CD4-positive, alpha-beta memory T cell (primary cell): Measurements from ENCODE around the gene RNF14. TPM values are rescaled to one million over a fixed set of nuclear protein-coding genes. Genes with fewer than 3 reads are reported as not detected.

Experiments used
- CTCF ChIA-PET: fragments of 350-600 bp; sonication (Branson Sonifier 250); formaldehyde crosslinking; loops from one replicate; lab custom pipeline; 2021; ENCODE audit warnings: inconsistent platforms; ENCODE audit not compliant: partially characterized antibody; lab: Charles Lee
- POLR2A ChIA-PET: fragments of 350-600 bp; sonication (Branson Sonifier 250); formaldehyde crosslinking; loops from one replicate; lab custom pipeline; 2021; ENCODE audit not compliant: partially characterized antibody; lab: Charles Lee
- DNase-seq, 5 donors: peaks; one replicate each; pipeline versions ENCODE4 v3.0.0 to v3.0.0-alpha.2; 2020 to 2022; ENCODE audit warnings: mixed read lengths in 1 of 5
- H3K27ac ChIP-seq: one replicate; pipeline ENCODE4 v1.7.0; 2013; ENCODE audit warnings: low read depth, low read length
- H3K27me3 ChIP-seq: 2 replicates; pipeline ENCODE4 v1.7.0; 2013; ENCODE audit warnings: mild to moderate bottlenecking, low read length, moderate library complexity; ENCODE audit not compliant: insufficient read depth
- H3K36me3 ChIP-seq: 2 replicates; pipeline ENCODE4 v1.7.0; 2013; ENCODE audit warnings: mild to moderate bottlenecking, low read length, moderate library complexity; ENCODE audit not compliant: insufficient read depth
- H3K4me1 ChIP-seq: 2 replicates; pipeline ENCODE4 v1.7.0; 2013; ENCODE audit warnings: mild to moderate bottlenecking, low read length, moderate library complexity; ENCODE audit not compliant: insufficient read depth
- H3K4me3 ChIP-seq, 2 donors: one replicate each; pipeline ENCODE4 v1.7.0; 2013; ENCODE audit warnings: low read length in 2 of 2, mild to moderate bottlenecking in 1 of 2
- H3K9me3 ChIP-seq, 2 donors: one replicate each; pipeline ENCODE4 v1.7.0; 2013; ENCODE audit warnings: low read length in 2 of 2, control low read depth in 1 of 2; ENCODE audit not compliant: control insufficient read depth in 1 of 2
- H3K27ac Mint-ChIP-seq, 7 donors: one replicate each; pipeline ENCODE4 v1.8.0; 2020 to 2021; ENCODE audit warnings: mixed read lengths in 7 of 7, mild to moderate bottlenecking in 6 of 7, inconsistent platforms in 3 of 7, moderate library complexity in 3 of 7
- H3K27me3 Mint-ChIP-seq, 2 donors: one replicate each; pipeline ENCODE4 v1.8.0; 2020 to 2021; ENCODE audit warnings: mixed read lengths in 2 of 2
- H3K36me3 Mint-ChIP-seq, 2 donors: one replicate each; pipeline ENCODE4 v1.8.0; 2020 to 2021; ENCODE audit warnings: mixed read lengths in 2 of 2, inconsistent platforms in 1 of 2, mild to moderate bottlenecking in 1 of 2
- H3K4me1 Mint-ChIP-seq, 4 donors: one replicate each; pipeline ENCODE4 v1.8.0; 2020 to 2021; ENCODE audit warnings: mixed read lengths in 4 of 4, mild to moderate bottlenecking in 1 of 4
- H3K4me3 Mint-ChIP-seq, 8 donors: one replicate each; pipeline ENCODE4 v1.8.0; 2020 to 2021; ENCODE audit warnings: mixed read lengths in 8 of 8, mild to moderate bottlenecking in 7 of 8, moderate library complexity in 6 of 8, inconsistent platforms in 3 of 8
- H3K9me3 Mint-ChIP-seq, 8 donors: one replicate each; pipeline ENCODE4 v1.8.0; 2020 to 2021; ENCODE audit warnings: mixed read lengths in 8 of 8, mild to moderate bottlenecking in 5 of 8, inconsistent platforms in 3 of 8, moderate library complexity in 1 of 8
- intact Hi-C: fragments of 100-400 bp; cut with micrococcal nuclease; formaldehyde crosslinking; loops from one replicate; pipeline ENCODE4 v1.15.1; 2023
- polyA plus RNA-seq, 2 donors: library from polyadenylated mRNA; unstranded; fragments of 300-500 nt; fragmentation: Illumina TruSeq; gene quantifications; one replicate each; pipeline ENCODE4 v1.2.3, GENCODE V29; 2021
- total RNA-seq, 2 experiments: library from RNA; stranded (reverse); gene quantifications; one replicate each; pipeline ENCODE4 v1.2.3, GENCODE V29; 2021

Gene RNF14
- total and polyA plus RNA-seq, 4 experiments from 2014 or later = 35.4 to 52.0 (median 45.2) TPM

DNA sequence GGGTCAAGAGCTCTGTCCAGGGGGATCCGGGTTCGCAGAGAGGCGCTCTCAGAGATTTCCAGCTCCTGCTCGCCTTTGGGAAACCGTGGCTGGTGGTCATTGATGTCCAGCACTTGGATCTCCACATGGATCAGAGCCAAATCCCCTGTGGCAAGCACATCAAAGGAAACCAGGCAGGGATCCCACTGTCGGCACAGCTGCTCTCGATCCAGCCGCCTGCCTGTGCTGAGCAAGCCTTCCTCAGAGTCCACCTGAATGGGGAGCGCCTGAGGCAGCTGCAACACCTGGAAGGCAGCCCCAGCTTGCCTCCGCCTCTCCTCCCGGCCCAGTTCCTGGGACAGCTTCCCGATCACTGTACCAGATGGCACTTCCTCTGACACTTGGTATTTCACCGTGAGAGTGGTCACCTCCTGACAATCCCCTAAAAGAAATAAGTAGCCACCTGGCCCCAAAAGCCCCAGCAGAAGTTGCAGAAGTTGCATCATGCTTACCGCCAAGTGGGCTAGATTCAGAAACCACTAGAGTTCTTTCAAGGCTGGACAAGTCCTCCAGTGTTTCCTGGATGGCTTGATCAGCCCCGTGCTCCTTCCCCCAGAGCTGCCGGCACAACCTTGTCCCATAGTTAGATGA is 11.4 kb upstream of the RNF14 start:
- no peaks in the 10 kb centered on the region for H3K9me3 Mint-ChIP-seq

DNA sequence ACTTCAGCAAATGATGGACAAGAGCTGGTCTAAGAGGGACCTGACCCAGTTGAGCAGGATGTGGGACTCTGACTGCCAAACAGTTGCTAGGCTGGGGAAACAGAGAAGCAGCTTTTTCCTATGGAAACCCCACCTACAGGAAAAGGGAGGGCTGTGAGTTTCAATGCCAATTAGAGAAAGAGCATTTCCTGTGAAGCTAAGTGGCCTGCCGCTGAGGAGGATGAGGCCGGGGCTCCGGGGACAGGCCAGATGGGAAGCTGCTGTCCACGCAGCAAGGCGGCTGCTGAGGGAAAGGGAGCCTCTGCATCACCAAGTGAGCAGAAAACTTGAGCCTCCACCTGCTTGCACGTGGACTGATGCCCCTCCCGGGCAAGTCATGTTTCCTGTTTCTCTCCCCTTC is 10.8 kb upstream of the RNF14 start, which contains the start of gene PCDH12:
TSS of gene PCDH12 (minus strand) at position 90 of the 400 bp plus-strand sequence. CDS start 351 bp downstream, outside the sequence.
- no peak for DNase-seq
- H3K27ac ChIP-seq = no peak within 1 kb of the TSS
- H3K9me3 ChIP-seq = no peaks in the 10 kb centered on the region
- Mint-ChIP-seq H3K4me3 (peak within 1 kb of the TSS; percentile 50 to 79 (median 70)), H3K9me3 (no peaks in the 10 kb centered on the region), H3K27me3 (no peaks in the 10 kb centered on the region), H3K4me1 (peaks cover 28 to 52% (median 42%) of the 10 kb centered on the region in 4 donors), H3K27ac (peak within 1 kb of the TSS; percentile 11 to 83 (median 67)), H3K36me3 (peaks cover 0 to 4% of the 10 kb centered on the region in 2 donors)
- intact Hi-C loops = no loop called here
- peaks cover 45% of the 10 kb centered on the region for H3K4me1 ChIP-seq
- ChIA-PET CTCF (interaction anchor here (0.7 to 9.0 kb wide), 10 partner anchors 13 to 264 kb away, joined by 3 to 250 read pairs (median 6); partner anchors contain the start of genes DELE1, PCDH1 and RNF14), POLR2A (interaction anchor here (0.7 to 7.3 kb wide), 9 partner anchors 11 to 266 kb away, joined by 3 to 103 read pairs (median 10); partner anchors contain the start of genes DELE1 and RNF14)
- H3K27me3 ChIP-seq = no peaks in the 10 kb centered on the region
- H3K4me3 ChIP-seq = peak within 1 kb of the TSS in 1 of 2 donors; percentile 20
- H3K36me3 ChIP-seq = no peaks in the 10 kb centered on the region

More for the DNA sequence above, 11.4 kb upstream of the RNF14 start:
- peak overlapping the region in 5 of 7 donors; percentile 17 to 83 (median 61) for H3K27ac Mint-ChIP-seq
- peak overlapping the region in 5 of 8 donors; percentile 13 to 79 (median 65) for H3K4me3 Mint-ChIP-seq
- H3K4me3 ChIP-seq = peak overlapping the region in 1 of 2 donors; percentile 20
- no peak overlapping the region for H3K27ac ChIP-seq
- peaks cover 45% of the 10 kb centered on the region for H3K4me1 ChIP-seq
- POLR2A ChIA-PET = interaction anchor here (1.0 to 7.3 kb wide), 8 partner anchors 12 to 265 kb away, joined by 3 to 103 read pairs (median 12); partner anchors contain the start of genes DELE1 and RNF14
- no peaks in the 10 kb centered on the region for H3K36me3 ChIP-seq
- DNase-seq = no peak
- H3K9me3 ChIP-seq = no peaks in the 10 kb centered on the region
- peaks cover 0 to 4% of the 10 kb centered on the region in 2 donors for H3K36me3 Mint-ChIP-seq
- H3K27me3 Mint-ChIP-seq = no peaks in the 10 kb centered on the region
- CTCF ChIA-PET = interaction anchor here (0.9 to 9.0 kb wide), 10 partner anchors 13 to 264 kb away, joined by 3 to 250 read pairs (median 6); partner anchors contain the start of genes DELE1, PCDH1 and RNF14
- no peaks in the 10 kb centered on the region for H3K27me3 ChIP-seq
- intact Hi-C loops = no loop called here
- peaks cover 28 to 52% (median 42%) of the 10 kb centered on the region in 4 donors for H3K4me1 Mint-ChIP-seq

DNA sequence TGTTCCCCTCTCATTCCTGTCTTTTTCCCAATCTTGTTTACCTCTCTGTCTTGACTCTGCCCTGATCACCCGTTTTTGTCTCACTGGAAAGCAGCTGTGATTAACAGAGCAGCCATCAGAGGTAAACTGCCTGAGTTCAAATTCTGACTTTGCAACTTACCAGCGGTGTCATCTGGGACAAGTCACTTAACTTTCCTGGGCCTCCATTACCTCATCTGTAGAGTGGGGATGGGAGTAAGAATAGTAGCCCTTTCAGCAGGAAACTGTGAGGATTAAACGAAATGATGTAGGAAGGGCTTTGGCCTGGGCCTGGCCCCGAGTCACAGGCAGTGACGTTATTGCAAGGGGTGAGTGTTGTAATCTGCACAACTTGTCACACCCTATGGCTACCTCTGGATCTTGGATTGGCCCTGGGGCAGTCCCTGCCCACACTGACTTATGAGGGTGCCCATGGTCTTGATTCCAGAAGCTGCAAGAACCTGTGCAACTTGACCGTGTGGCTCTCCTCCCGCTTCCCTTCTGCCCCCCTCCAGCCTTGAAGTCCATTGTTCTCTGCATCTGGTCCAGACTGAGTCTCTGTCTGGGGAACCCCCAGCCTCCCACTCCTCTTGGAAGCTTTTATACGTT is 10.2 kb upstream of the RNF14 start:
- H3K36me3 Mint-ChIP-seq = peaks cover 0 to 4% of the 10 kb centered on the region in 2 donors
- POLR2A ChIA-PET = interaction anchor here (0.7 to 7.3 kb wide), 11 partner anchors 11 to 276 kb away, joined by 3 to 103 read pairs (median 14); partner anchors contain the start of genes ARAP3, DELE1, PCDH1 and RNF14
- H3K36me3 ChIP-seq = no peaks in the 10 kb centered on the region
- H3K4me1 Mint-ChIP-seq = peaks cover 28 to 52% (median 42%) of the 10 kb centered on the region in 4 donors
- no peak for DNase-seq
- peak overlapping the region; percentile 11 to 83 (median 48) for H3K27ac Mint-ChIP-seq
- no peaks in the 10 kb centered on the region for H3K9me3 Mint-ChIP-seq
- H3K4me1 ChIP-seq = peaks cover 45% of the 10 kb centered on the region
- no peaks in the 10 kb centered on the region for H3K27me3 ChIP-seq
- intact Hi-C loops = no loop called here
- H3K9me3 ChIP-seq = no peaks in the 10 kb centered on the region
- H3K27ac ChIP-seq = no peak overlapping the region
- CTCF ChIA-PET = interaction anchor here (0.7 to 9.0 kb wide), 13 partner anchors 12 to 265 kb away, joined by 3 to 250 read pairs (median 17); partner anchors contain the start of genes DELE1, PCDH1 and RNF14
- H3K4me3 Mint-ChIP-seq = peak overlapping the region; percentile 50 to 79 (median 70)
- peak overlapping the region in 1 of 2 donors; percentile 20 for H3K4me3 ChIP-seq
- H3K27me3 Mint-ChIP-seq = no peaks in the 10 kb centered on the region

DNA sequence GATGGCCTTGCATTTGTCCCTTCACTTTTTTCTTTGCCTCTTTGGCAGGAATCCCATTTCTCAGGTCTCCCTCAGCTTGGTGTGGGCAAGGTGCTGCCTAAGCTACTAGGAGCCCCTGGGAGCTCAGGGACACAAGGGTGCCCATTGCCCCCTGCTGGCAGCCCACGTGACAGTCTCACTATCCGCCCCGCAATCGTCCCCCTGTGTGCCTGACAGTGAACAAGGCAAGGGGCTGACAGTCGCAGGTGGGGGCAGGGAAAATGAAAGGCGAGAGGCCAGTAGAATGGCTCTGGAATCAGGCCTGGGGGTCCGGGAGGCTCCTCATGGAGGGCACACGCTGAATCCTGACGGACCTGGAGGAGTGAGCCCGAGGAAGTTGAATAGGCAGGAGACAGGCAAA is 8.9 kb upstream of the RNF14 start:
- peaks cover 28 to 45% (median 38%) of the 10 kb centered on the region in 4 donors for H3K4me1 Mint-ChIP-seq
- CTCF ChIA-PET = interaction anchor here (0.6 to 9.0 kb wide), 43 partner anchors 9 to 833 kb away, joined by 3 to 250 read pairs (median 7); partner anchors contain the start of genes DELE1, GNPDA1, NDFIP1 and PCDH1
- H3K4me3 Mint-ChIP-seq = peak overlapping the region in 4 of 8 donors; percentile 30 to 77 (median 58)
- H3K27me3 Mint-ChIP-seq = no peaks in the 10 kb centered on the region
- Histone ChIP-seq H3K9me3 (no peaks in the 10 kb centered on the region), H3K4me3 (no peak overlapping the region), H3K27ac (no peak overlapping the region), H3K27me3 (no peaks in the 10 kb centered on the region), H3K36me3 (no peaks in the 10 kb centered on the region), H3K4me1 (peaks cover 45% of the 10 kb centered on the region)
- H3K9me3 Mint-ChIP-seq = no peaks in the 10 kb centered on the region
- intact Hi-C loops = loop anchor here (1.0 kb wide), 6 partner anchors 37 to 295 kb away; partner anchors contain the start of gene DELE1
- peak overlapping the region in 6 of 7 donors; percentile 11 to 90 (median 49) for H3K27ac Mint-ChIP-seq
- DNase-seq = no peak
- peaks cover 0 to 4% of the 10 kb centered on the region in 2 donors for H3K36me3 Mint-ChIP-seq
- POLR2A ChIA-PET = interaction anchor here (0.6 to 7.3 kb wide), 23 partner anchors 9 to 324 kb away, joined by 3 to 103 read pairs (median 6); partner anchors contain the start of genes ARAP3, DELE1, FCHSD1 and GNPDA1

DNA sequence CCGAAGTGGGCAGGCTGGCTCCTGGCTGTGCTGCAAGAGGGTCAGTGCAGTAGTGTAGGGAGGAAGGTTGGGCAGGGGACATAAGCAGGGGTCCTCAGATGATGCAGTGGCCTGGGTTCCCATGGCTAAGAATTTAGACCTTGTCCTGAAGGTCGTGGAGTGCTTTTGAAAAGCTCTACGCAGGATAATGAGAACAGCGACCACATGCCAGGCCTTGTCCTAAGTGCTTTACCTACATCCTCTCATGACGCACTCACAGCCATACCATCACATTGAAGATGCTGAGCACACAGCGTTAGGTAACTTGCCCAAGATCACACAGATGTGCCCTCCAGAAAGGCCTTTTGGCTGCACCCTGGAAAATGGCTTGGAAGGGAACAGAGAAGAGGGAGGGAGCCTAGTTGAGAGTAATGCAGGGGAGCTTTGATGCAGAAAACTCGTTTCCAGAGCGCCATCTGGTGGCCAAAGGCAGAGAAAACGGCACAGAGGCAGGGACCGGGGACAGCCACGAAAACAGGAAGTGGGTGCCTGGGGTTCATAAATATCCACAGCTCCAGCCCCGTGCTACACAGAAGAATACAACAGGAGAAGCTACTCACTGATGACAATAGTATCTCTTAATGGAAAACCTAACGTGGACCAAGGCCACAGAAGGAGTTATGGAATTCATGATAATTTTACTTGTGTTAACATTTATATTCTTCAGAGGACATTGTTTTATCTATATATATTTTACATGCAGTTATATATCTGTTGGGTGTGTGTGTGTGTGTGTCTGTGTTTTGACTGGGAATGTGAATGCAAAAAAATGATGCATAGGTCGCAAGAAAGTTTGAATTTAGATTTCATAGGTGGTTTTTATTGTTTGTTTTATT is 8.2 kb upstream of the RNF14 start:
- Mint-ChIP-seq H3K27ac (peak overlapping the region; percentile 69 to 92 (median 87)), H3K4me1 (peaks cover 28 to 45% (median 38%) of the 10 kb centered on the region in 4 donors), H3K9me3 (no peaks in the 10 kb centered on the region), H3K4me3 (peak overlapping the region in 7 of 8 donors; percentile 33 to 66 (median 57)), H3K27me3 (no peaks in the 10 kb centered on the region), H3K36me3 (peaks cover 0 to 4% of the 10 kb centered on the region in 2 donors)
- H3K27me3 ChIP-seq = no peaks in the 10 kb centered on the region
- peak overlapping the region; percentile 22 for H3K27ac ChIP-seq
- peaks cover 45% of the 10 kb centered on the region for H3K4me1 ChIP-seq
- DNase-seq = peak; percentile 85 to 89 (median 88)
- intact Hi-C loops = loop anchor here (1.0 kb wide), 6 partner anchors 37 to 295 kb away; partner anchors contain the start of gene DELE1
- CTCF ChIA-PET = interaction anchor here (0.6 to 9.0 kb wide), 68 partner anchors 10 to 833 kb away, joined by 3 to 250 read pairs (median 5); partner anchors contain the start of genes DELE1, FCHSD1, GNPDA1 and NDFIP1
- no peak overlapping the region for H3K4me3 ChIP-seq
- POLR2A ChIA-PET = interaction anchor here (0.6 to 7.3 kb wide), 30 partner anchors 9 to 325 kb away, joined by 3 to 103 read pairs (median 4); partner anchors contain the start of genes ARAP3, DELE1, FCHSD1 and GNPDA1
- H3K9me3 ChIP-seq = no peaks in the 10 kb centered on the region
- H3K36me3 ChIP-seq = no peaks in the 10 kb centered on the region

DNA sequence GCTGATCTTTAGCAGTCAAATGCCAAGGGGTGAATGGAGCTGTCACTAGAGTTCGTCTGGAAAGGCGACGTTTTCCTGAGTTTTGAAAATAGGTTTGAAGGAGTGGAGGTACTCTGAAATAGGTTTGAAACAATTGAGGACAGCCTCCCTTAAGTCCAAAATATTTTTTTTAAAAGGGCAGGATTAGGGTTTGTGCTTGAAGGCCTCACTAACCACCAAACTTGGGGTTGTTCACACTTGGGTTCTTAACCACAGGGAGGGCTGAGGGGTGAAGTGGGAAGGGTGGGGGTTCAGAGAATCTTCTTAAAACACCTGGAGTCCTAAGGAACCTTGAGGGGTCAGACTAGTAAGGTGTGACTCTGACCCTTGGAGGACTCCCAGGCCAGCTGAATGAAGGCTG is 7.4 kb upstream of the RNF14 start:
- intact Hi-C loops = no loop called here
- Histone ChIP-seq H3K9me3 (no peaks in the 10 kb centered on the region), H3K27me3 (no peaks in the 10 kb centered on the region), H3K27ac (peak overlapping the region; percentile 22), H3K36me3 (no peaks in the 10 kb centered on the region), H3K4me1 (peaks cover 45% of the 10 kb centered on the region), H3K4me3 (no peak overlapping the region)
- Mint-ChIP-seq H3K27me3 (no peaks in the 10 kb centered on the region), H3K27ac (peak overlapping the region in 4 of 7 donors; percentile 53 to 92 (median 80)), H3K36me3 (peaks cover 0 to 1% of the 10 kb centered on the region in 2 donors), H3K4me1 (peaks cover 28 to 45% (median 36%) of the 10 kb centered on the region in 4 donors), H3K4me3 (peak overlapping the region in 2 of 8 donors; percentile 57 to 63), H3K9me3 (no peaks in the 10 kb centered on the region)
- DNase-seq = no peak
- ChIA-PET CTCF (interaction anchor here (0.7 to 9.0 kb wide), 62 partner anchors 9 to 752 kb away, joined by 3 to 250 read pairs (median 5); partner anchors contain the start of genes DELE1, FCHSD1, NDFIP1 and PCDH1), POLR2A (interaction anchor here (0.6 to 7.3 kb wide), 24 partner anchors 8 to 325 kb away, joined by 3 to 103 read pairs (median 6); partner anchors contain the start of genes ARAP3, DELE1, FCHSD1 and GNPDA1)
